ENCODE results near the gene S100A9.
"Not testable (repeated sequence)": the region's sequence is repeated elsewhere in the genome, so short reads cannot be mapped to it uniquely, and the experiment has no call there.

S100A9 gene

GRCh38 chr1:153401461-153401860, 43.8 kb downstream of the S100A9 start:
- no peak overlapping the region for H3K4me3 ChIP-seq (ENCODE audit: low read depth, low read length)
- TF ChIP-seq, protein P1, sequence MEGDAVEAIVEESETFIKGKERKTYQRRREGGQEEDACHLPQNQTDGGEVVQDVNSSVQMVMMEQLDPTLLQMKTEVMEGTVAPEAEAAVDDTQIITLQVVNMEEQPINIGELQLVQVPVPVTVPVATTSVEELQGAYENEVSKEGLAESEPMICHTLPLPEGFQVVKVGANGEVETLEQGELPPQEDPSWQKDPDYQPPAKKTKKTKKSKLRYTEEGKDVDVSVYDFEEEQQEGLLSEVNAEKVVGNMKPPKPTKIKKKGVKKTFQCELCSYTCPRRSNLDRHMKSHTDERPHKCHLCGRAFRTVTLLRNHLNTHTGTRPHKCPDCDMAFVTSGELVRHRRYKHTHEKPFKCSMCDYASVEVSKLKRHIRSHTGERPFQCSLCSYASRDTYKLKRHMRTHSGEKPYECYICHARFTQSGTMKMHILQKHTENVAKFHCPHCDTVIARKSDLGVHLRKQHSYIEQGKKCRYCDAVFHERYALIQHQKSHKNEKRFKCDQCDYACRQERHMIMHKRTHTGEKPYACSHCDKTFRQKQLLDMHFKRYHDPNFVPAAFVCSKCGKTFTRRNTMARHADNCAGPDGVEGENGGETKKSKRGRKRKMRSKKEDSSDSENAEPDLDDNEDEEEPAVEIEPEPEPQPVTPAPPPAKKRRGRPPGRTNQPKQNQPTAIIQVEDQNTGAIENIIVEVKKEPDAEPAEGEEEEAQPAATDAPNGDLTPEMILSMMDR (IDR thresholded peaks at IDR 0.05; ENCODE audit: control insufficient read depth, extremely low read depth, insufficient read depth) = no peak
- no peak for DNase-seq (ENCODE audit: low read depth)

GRCh38 chr1:153402226-153402625, 44.6 kb downstream of the S100A9 start:
- H3K4me3 ChIP-seq (ENCODE audit: low read depth, low read length) = no peak overlapping the region
- no peak for DNase-seq (ENCODE audit: low read depth)
- TF ChIP-seq, protein P1 (IDR thresholded peaks at IDR 0.05; ENCODE audit: control insufficient read depth, extremely low read depth, insufficient read depth) = no peak

DNA sequence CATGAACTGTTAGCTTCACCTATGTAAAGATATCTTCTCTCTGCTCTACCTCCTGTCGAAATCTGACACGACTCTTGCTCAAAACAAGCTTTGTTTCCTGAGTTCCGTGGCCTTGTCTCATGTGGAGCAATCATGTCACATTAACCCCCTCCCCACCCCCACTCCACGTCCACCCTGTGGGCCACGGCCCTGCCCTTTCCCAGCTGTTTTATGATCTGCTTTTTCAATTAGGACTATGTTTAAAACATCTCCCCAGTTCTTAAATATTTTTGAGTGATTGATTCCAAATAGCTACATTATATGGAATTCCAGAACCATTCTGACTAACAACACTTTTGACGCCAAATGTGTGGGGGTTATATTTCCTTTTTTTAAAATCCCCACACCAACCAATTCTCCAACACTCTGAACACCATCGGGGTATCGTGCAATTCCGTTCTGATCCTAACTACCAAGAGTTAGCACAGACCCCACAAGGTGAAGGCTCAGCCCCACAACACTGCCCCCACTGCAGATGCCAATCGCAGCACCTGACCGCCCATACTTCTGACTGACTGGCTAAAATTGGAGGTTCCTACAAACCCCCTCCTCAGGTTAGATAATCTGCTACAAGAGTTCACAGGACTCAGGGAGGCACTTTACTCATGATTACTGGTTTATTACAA, 45.9 kb downstream of the S100A9 start:
- H3K4me3 ChIP-seq (ENCODE audit: low read depth, low read length) = no peak overlapping the region
- TF ChIP-seq, protein P1 (IDR thresholded peaks at IDR 0.05; ENCODE audit: control insufficient read depth, extremely low read depth, insufficient read depth) = no peak
- no peak for DNase-seq (ENCODE audit: low read depth)

DNA sequence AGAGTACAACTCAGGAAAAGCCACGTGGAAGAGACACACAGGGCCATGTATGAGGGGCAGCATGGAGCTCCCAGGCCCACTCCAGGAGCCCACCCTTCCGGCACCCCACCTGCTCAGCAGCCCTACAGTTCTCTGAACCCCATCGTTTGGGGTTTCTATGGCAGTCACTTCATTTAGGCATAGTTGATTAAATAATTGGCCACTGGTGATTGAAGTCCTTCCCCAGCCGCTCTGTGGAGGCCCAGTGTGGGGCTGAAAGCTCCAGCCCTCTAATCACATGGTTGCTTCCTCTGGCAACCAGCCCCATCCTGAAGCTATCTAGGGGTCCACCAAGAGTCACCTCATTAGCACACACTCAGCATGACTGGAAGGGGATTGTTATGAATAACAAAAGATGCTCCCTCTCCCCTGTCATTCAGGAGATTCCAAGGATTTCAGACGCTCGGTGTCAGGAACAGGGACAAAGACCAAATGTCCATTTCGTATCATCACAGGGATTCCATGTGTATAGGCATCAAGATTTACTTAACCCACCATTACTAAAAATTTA, 46.5 kb downstream of the S100A9 start:
- no peak overlapping the region for H3K4me3 ChIP-seq (ENCODE audit: low read depth, low read length)
- TF ChIP-seq, protein P1 (IDR thresholded peaks at IDR 0.05; ENCODE audit: control insufficient read depth, extremely low read depth, insufficient read depth) = no peak
- DNase-seq (ENCODE audit: low read depth) = no peak

- TF ChIP-seq, protein P1 (IDR thresholded peaks at IDR 0.05; ENCODE audit: control insufficient read depth, extremely low read depth, insufficient read depth) = peak; percentile 56
- DNase-seq (ENCODE audit: low read depth) = no peak
Measured at GRCh38 chr1:153404768-153405167, 47.1 kb downstream of the S100A9 start.

GRCh38 chr1:153405825-153406599, 48.4 kb downstream of the S100A9 start:
- DNase-seq (ENCODE audit: low read depth); H3K4me3 ChIP-seq (ENCODE audit: low read depth, low read length): not testable (repeated sequence)

More at GRCh38 chr1:153404768-153405167, 47.1 kb downstream of the S100A9 start:
- H3K4me3 ChIP-seq (ENCODE audit: low read depth, low read length) = no peak overlapping the region

DNA sequence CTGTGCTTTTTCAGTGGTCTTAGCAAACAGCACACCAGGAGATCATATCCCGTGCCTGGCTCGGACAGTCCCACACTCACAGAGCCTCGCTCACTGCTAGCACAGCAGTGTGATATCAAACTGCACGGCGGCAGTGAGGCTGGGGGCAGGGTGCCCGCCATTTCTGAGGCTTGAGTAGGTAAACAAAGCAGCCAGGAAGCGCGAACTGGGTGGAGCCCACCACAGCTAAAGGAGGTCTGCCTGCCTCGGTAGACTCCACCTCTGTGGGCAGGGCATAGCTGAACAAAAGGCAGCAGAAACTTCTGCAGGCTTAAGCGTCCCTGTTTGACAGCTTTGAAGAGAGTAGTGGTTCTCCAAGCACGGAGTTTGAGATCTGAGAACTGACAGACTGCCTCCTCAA, 49.6 kb downstream of the S100A9 start:
- DNase-seq (ENCODE audit: low read depth); H3K4me3 ChIP-seq (ENCODE audit: low read depth, low read length): not testable (repeated sequence)

Measured in LNCaP clone FGC (cell line).